Activated CD4-positive, alpha-beta T cell treated with anti-CD3 and anti-CD28 coated beads, Interleukin-2, Interleukin-4, amounts not matched to agents 100 ng/mL and 50 ng/mL, durations not matched to agents 16 hours and 8 hours (primary cell): ENCODE data around the gene TRIM54.

Experiments used
- DNase-seq: peaks from one replicate; pipeline ENCODE4 v3.0.0-alpha.2; 2020; ENCODE audit warnings: low spot score

TRIM54 gene

DNA sequence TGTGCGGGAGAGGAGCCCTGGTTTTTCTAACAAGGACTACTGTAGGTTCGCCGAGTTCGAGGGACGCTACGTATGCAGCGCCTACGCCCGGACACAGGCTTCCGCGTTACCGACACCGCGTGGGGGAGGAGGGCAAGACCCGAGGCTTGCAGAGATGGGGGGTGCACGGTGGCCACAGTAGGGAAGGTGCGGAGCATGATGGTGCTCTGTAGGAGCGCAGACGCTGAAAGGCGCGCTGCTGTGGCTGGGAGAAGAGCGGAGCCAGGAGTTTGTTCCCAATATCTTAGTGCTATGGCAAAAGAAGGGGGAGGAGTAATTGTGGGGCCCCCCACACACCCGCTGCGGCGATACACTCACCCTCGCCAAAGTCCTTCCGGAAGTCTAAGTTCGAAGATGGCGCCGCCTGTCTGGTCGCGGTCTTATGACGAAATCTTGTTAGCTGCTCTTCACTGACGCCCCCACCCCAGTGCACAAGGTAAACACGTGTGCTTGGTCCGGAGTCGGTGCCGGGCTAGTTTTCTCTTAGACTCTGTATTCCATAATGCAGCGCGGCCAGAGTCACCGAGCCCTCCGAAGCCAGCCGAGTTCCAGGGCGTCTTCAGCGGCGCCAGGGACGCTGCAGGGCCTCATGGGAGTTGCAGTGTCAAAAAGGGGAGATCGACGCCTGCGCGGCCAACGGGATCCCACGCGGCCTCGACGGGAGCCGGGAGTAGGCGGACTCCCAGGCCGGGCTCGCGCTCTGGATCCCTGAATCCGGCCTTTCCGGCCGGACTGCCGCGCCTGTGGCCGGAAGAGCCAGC lies 74.4 kb downstream of the TRIM54 start, which contains the start of gene GTF3C2:
Gene GTF3C2, minus strand, starts transcription at position 383 of the 800 bp plus-strand sequence. CDS start 13,210 bp downstream, outside the sequence.
- DNase-seq = peak; percentile 95
